ENCODE results near the gene SHANK1.

- TF ChIP-seq CEBPB (IDR thresholded peaks at IDR 0.05) (no peak), EP300 (IDR thresholded peaks at IDR 0.05; ENCODE audit: borderline replicate concordance) (no peak)
- TF ChIP-seq, protein P1, sequence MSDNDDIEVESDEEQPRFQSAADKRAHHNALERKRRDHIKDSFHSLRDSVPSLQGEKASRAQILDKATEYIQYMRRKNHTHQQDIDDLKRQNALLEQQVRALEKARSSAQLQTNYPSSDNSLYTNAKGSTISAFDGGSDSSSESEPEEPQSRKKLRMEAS (IDR thresholded peaks at IDR 0.05): no peak
Observed at GRCh38 chr19:50677636-50678035, 42.0 kb downstream of the SHANK1 start.

All from Ishikawa (cell line).